ENCODE data around the gene HTR4. TPM values are rescaled to one million over a fixed set of nuclear protein-coding genes. Genes with fewer than 3 reads are reported as not detected.

HTR4 gene
- polyA plus RNA-seq, 1 experiment = not detected

GRCh38 chr5:148482697-148483462 is 171.4 kb downstream of the HTR4 start:
- no peak for DNase-seq (ENCODE audit: low read depth, low spot score)
- Histone ChIP-seq H3K27me3 (ENCODE audit: control insufficient read depth, insufficient read depth, low read length) (peaks cover 3% of the 10 kb centered on the region), H3K9me3 (ENCODE audit: control insufficient read depth, insufficient read depth, low read length) (no peaks in the 10 kb centered on the region), H3K4me3 (ENCODE audit: low read depth, low read length) (no peak overlapping the region), H3K27ac (ENCODE audit: low read depth, low read length) (no peak overlapping the region)
- TF ChIP-seq CTCF (IDR thresholded peaks at IDR 0.05; ENCODE audit: low read depth, low read length) = peak; percentile 65
- ChIA-PET POLR2A (no interaction called here), CTCF (interaction anchor here (0.6 to 3.8 kb wide), 12 partner anchors 9 to 304 kb away, joined by 3 to 15 read pairs (median 4); no protein-coding TSS in a partner anchor)

GRCh38 chr5:148482196-148482595 is 172.1 kb downstream of the HTR4 start:
- no peak for TF ChIP-seq CTCF (IDR thresholded peaks at IDR 0.05; ENCODE audit: low read depth, low read length)
- Histone ChIP-seq H3K27ac (ENCODE audit: low read depth, low read length) (no peak overlapping the region), H3K27me3 (ENCODE audit: control insufficient read depth, insufficient read depth, low read length) (peaks cover 3% of the 10 kb centered on the region), H3K4me3 (ENCODE audit: low read depth, low read length) (no peak overlapping the region), H3K9me3 (ENCODE audit: control insufficient read depth, insufficient read depth, low read length) (no peaks in the 10 kb centered on the region)
- no peak for DNase-seq (ENCODE audit: low read depth, low spot score)
- CTCF ChIA-PET = interaction anchor here (0.6 to 3.8 kb wide), 9 partner anchors 9 to 554 kb away, joined by 3 to 15 read pairs (median 4); no protein-coding TSS in a partner anchor
- POLR2A ChIA-PET = no interaction called here

GRCh38 chr5:148477429-148477828 is 176.9 kb downstream of the HTR4 start:
- TF ChIP-seq CTCF (IDR thresholded peaks at IDR 0.05; ENCODE audit: low read depth, low read length) = no peak

GRCh38 chr5:148476302-148476701 is 178.0 kb downstream of the HTR4 start:
- peaks cover 8% of the 10 kb centered on the region for H3K27me3 ChIP-seq (ENCODE audit: control insufficient read depth, insufficient read depth, low read length)
- CTCF ChIA-PET = interaction anchor here (1.0 to 2.4 kb wide), 2 partner anchors 101 to 255 kb away, joined by 3 to 8 read pairs; no protein-coding TSS in a partner anchor
- no peak for DNase-seq (ENCODE audit: low read depth, low spot score)
- POLR2A ChIA-PET = no interaction called here
- no peak for TF ChIP-seq CTCF (IDR thresholded peaks at IDR 0.05; ENCODE audit: low read depth, low read length)
- H3K27ac ChIP-seq (ENCODE audit: low read depth, low read length) = no peak overlapping the region
- H3K4me3 ChIP-seq (ENCODE audit: low read depth, low read length) = no peak overlapping the region
- H3K9me3 ChIP-seq (ENCODE audit: control insufficient read depth, insufficient read depth, low read length) = no peaks in the 10 kb centered on the region

More at GRCh38 chr5:148477429-148477828, 176.9 kb downstream of the HTR4 start:
- POLR2A ChIA-PET = no interaction called here
- Histone ChIP-seq H3K9me3 (ENCODE audit: control insufficient read depth, insufficient read depth, low read length) (no peaks in the 10 kb centered on the region), H3K4me3 (ENCODE audit: low read depth, low read length) (no peak overlapping the region), H3K27me3 (ENCODE audit: control insufficient read depth, insufficient read depth, low read length) (peaks cover 8% of the 10 kb centered on the region), H3K27ac (ENCODE audit: low read depth, low read length) (no peak overlapping the region)
- CTCF ChIA-PET = interaction anchor here (2.4 kb wide), 1 partner anchor 254 kb away, joined by 8 read pairs; no protein-coding TSS in a partner anchor
- no peak for DNase-seq (ENCODE audit: low read depth, low spot score)

- Histone ChIP-seq H3K27ac (ENCODE audit: low read depth, low read length) (no peak overlapping the region), H3K9me3 (ENCODE audit: control insufficient read depth, insufficient read depth, low read length) (no peaks in the 10 kb centered on the region), H3K27me3 (ENCODE audit: control insufficient read depth, insufficient read depth, low read length) (peaks cover 8% of the 10 kb centered on the region), H3K4me3 (ENCODE audit: low read depth, low read length) (no peak overlapping the region)
- CTCF ChIA-PET = interaction anchor here (0.7 to 0.9 kb wide), 2 partner anchors 9 to 30 kb away, joined by 3 to 4 read pairs; no protein-coding TSS in a partner anchor
- DNase-seq (ENCODE audit: low read depth, low spot score) = no peak
- no peak for TF ChIP-seq CTCF (IDR thresholded peaks at IDR 0.05; ENCODE audit: low read depth, low read length)
- POLR2A ChIA-PET = no interaction called here
Observed at GRCh38 chr5:148474025-148474511, 180.3 kb downstream of the HTR4 start.
